Transverse colon (tissue), 3 donors: Measurements from ENCODE around the gene ALPK3.

ENCODE experiments used
- CTCF ChIP-seq, 5 experiments: fragments of 200-600 bp in 3 of 5; fragments of 450-650 bp in 2 of 5; sonication (generic) in 3 of 5; IDR thresholded peaks; 1 replicate in 2 of 5; 2 replicates in 3 of 5; pipeline ENCODE4 v1.5.1; 2016 to 2017; ENCODE audit warnings: antibody characterized with exemption in 5 of 5, inconsistent platforms in 3 of 5, mild to moderate bottlenecking in 2 of 5, moderate library complexity in 1 of 5
- EP300 ChIP-seq: sonication (generic); formaldehyde crosslinking; IDR thresholded peaks from one replicate; pipeline ENCODE4 v1.6.1; 2017; ENCODE audit warnings: antibody characterized with exemption, low read depth

DNA sequence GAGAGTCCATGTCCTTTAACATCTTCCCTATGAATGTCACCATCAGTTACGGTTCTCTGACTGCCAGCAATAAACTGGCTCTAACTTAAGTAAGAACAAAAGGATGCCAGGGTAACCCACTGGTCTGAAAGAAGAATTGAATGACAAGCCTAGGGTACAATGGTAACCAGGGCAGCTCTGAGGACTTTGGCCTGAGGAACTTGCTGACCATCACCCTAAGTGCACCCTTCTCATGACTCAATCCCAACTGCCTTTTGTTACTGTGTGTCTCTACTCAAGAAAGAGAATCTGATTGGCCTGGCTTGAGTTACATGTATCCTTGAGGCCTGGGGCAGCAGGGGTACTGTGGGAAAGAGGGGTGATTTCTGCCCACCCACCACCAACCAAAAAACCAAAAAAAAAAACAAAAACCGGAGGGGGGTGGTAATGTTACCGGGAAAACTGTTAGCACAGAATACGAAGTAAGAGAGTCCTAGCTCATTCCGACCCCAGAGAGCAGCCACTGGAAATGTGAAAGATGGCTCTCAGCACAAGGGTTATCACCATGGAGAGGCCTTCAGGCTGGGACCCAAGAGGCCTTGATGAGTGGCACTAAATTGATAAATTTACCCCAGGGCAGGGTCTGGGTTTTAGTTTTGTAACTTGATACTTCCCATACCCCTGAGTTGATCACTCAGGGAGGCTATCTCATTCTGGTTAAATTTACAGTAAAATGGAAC, 58.0 kb downstream of the ALPK3 start:
- no peak for TF ChIP-seq EP300
- no peak for TF ChIP-seq CTCF (IDR thresholded peaks at IDR 0.05)
